Stimulated activated CD8-positive, alpha-beta memory T cell treated with anti-CD3 and anti-CD28 coated beads, Interleukin-7, amount 100 ng/mL, for 24 hours (primary cell): ENCODE results near the gene MAFG.
"Not testable (repeated sequence)": the region's sequence is repeated elsewhere in the genome, so short reads cannot be mapped to it uniquely, and the experiment has no call there.

Source experiments
- DNase-seq: peaks from one replicate; pipeline ENCODE4 v3.0.0-alpha.2; 2020; ENCODE audit warnings: low read depth

The MAFG gene

GRCh38 chr17:81923302-81924260 lies 4.0 kb downstream of the MAFG start:
- no peak for DNase-seq

DNA sequence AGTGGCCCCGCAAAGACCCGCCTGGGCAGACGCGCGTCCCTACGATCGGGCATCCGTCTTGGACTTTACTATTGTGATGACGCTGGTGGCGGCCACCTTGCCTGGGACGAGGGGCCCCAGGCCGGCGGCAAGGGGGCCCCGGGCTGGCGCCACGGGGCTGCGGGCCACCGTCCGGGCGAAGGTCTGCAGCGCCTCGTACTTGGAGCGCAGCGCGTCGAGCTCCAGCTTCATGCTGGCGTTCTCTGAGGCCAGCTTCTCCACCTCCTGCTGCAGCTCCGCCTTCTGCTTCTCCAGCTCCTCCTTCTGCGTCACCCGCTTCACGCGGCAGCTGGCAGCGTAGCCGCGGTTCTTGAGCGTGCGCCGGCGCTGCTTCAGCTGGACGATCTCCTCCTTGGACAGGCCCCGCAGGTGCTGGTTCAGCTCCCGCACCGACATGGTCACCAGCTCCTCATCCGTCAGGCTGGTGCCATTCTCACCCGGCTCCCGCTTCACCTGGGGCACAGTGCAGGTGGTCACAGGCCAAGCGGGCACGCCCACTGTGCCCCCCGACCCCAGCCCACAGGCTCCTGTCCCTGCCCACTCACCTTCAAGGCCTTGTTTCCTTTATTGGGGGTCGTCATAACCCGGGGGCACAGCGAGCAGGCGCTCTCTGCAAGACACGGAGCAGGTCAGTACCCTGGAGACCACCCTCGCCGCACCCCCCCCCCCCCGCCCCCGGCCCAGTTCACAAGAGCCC lies 4.8 kb downstream of the MAFG start:
- DNase-seq: no peak

GRCh38 chr17:81921996-81922565 lies 5.5 kb downstream of the MAFG start:
- no peak for DNase-seq

- DNase-seq: no peak
Observed at GRCh38 chr17:81921537-81921862, 6.0 kb downstream of the MAFG start.

GRCh38 chr17:81920612-81921536 lies 6.7 kb downstream of the MAFG start:
- DNase-seq: no peak

GRCh38 chr17:81918832-81919545 lies 8.5 kb downstream of the MAFG start:
- DNase-seq: no peak

DNA sequence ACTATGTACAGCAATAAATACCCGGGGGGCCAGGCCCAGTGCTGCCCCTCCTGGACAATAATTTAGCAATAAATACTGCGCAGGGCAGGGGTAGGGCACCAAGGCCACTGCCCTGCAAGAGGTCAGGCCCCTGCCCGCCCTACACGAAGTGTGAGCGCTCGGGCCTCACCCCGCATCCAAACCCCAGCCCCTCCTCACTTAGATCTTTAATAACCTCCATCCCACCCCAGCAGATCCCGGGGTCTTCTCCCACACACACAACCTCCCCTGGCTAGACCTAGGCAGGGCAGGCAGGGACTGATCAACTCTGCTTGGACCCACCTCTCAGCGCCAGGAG lies 9.2 kb downstream of the MAFG start:
- not testable (repeated sequence) for DNase-seq

GRCh38 chr17:81917565-81918332 lies 9.8 kb downstream of the MAFG start, which contains the start of gene SIRT7:
Gene SIRT7, minus strand, starts transcription at chr17:81918176. Its CDS starts 45 bp downstream, at chr17:81918131.
- DNase-seq: peak; percentile 50

GRCh38 chr17:81916234-81917001 lies 11.1 kb downstream of the MAFG start:
- DNase-seq: no peak

GRCh38 chr17:81915331-81915730 lies 12.2 kb downstream of the MAFG start:
- no peak for DNase-seq

DNA sequence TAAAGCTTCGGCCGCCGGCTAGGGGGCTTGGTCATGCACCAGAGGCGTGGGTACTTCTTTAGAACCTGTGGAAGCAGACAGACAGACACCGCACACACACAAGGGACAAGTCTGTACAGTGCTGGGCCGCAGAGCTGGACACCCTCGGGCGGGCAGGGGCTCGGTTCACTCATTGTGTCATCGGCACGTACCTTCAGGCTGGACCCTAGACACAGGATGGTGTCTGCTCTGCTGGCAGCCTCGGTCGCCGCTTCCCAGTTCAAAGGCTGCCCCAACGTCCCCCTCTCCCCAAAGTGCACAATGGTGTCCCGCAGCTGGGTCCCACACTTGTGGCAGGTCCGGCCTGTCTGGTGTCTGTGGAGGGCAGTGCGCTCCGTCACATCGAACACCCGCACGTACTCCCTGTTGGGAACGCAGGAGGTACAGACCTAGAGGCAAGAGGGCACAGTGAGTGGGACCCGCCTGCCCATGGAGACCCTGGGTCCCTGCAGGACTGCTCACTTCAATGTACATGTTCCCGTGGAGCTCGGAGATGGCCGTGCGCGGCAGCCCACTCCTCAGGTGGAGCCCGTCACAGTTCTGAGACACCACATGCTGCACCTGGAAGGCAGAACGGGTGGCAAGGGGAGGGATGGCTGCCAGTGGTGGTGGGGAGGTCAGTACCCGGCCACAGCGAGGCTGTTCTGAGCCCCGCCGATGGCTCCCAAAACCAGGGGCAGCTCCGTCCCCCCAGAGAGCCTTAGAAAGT lies 13.3 kb downstream of the MAFG start:
- no peak for DNase-seq

- no peak for DNase-seq
Observed at GRCh38 chr17:81913394-81914102, 14.0 kb downstream of the MAFG start.

- no peak for DNase-seq
Observed at GRCh38 chr17:81912441-81913309, 14.9 kb downstream of the MAFG start.

DNA sequence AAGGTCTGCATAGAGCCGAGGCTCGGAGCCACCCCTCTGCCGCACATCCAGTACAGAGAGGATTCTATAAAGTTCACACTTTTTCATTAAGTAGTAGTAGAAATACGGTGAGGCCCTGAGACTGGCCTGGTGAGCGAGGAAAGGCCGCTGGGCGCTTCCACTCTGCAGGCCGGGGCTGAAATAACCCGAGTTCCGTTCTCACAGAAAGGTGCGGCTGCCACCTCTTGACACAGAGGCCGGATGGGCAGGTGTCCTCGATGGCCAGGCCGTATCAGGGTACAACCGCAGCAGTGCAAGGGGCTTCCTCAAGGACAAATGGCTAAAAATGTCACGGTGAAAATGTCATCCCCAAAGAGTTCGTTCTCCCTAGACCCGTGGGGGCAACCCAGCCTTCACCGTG lies 15.6 kb downstream of the MAFG start:
- no peak for DNase-seq

GRCh38 chr17:81911277-81911961 lies 16.1 kb downstream of the MAFG start, which contains the start of gene PCYT2:
Gene PCYT2, minus strand, starts transcription at chr17:81911399. Its CDS starts 44 bp downstream, at chr17:81911355.
- DNase-seq: peak; percentile 81

DNA sequence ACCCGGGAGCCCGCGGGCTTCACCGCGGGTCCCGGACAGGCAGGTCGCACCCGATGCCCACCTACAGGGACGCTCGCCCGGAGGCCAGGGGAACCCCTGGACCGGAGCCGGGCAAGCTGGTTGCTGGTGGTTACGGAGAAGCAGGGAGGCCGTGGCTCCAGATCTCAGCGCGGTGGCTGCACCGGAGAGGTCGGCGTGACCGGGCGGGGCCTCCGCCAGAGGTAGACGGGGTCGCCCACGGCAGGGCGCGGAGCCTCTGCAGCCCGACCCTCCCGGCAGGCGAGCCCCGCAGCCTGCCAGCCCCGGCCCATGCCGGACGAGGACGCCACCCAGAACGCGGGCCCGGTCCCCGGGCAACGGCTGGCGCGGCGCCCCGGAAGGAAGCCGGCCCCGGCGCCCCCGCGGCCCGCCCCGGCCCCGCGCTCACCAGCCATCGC lies 16.7 kb downstream of the MAFG start:
- no peak for DNase-seq
